HTERT RPE-1 (cell line): ENCODE data around the gene SLC17A7.
"Not testable (repeated sequence)": the region's sequence is repeated elsewhere in the genome, so short reads cannot be mapped to it uniquely, and the experiment has no call there.

Experiments used
- in situ Hi-C: fragments of 300-500 bp; cut with MboI; formaldehyde crosslinking; loops from 4 replicates; pipeline ENCODE4 v1.14.3; 2020; ENCODE audit warnings: low sequenced_read_pairs

SLC17A7 gene

GRCh38 chr19:49470615-49470978 lies 29.3 kb upstream of the SLC17A7 start:
- in situ Hi-C loops: no loop called here

GRCh38 chr19:49469828-49470614 lies 28.7 kb upstream of the SLC17A7 start:
- in situ Hi-C loops: no loop called here

GRCh38 chr19:49468746-49469447 lies 27.6 kb upstream of the SLC17A7 start:
- in situ Hi-C loops: no loop called here

GRCh38 chr19:49468199-49468598 lies 26.9 kb upstream of the SLC17A7 start:
- in situ Hi-C loops: no loop called here

- in situ Hi-C loops: no loop called here
Observed at GRCh38 chr19:49465371-49465770, 24.0 kb upstream of the SLC17A7 start.

GRCh38 chr19:49463960-49464740 lies 22.8 kb upstream of the SLC17A7 start:
- in situ Hi-C loops: no loop called here

- in situ Hi-C loops: no loop called here
Observed at GRCh38 chr19:49462492-49462891, 21.2 kb upstream of the SLC17A7 start.

- in situ Hi-C loops: no loop called here
Observed at GRCh38 chr19:49461656-49462055, 20.3 kb upstream of the SLC17A7 start.

GRCh38 chr19:49461130-49461529 lies 19.8 kb upstream of the SLC17A7 start:
- in situ Hi-C loops: not testable (repeated sequence)

- in situ Hi-C loops: no loop called here
Observed at GRCh38 chr19:49459388-49459787, 18.1 kb upstream of the SLC17A7 start.

GRCh38 chr19:49458567-49458903 lies 17.2 kb upstream of the SLC17A7 start:
- in situ Hi-C loops: no loop called here

- in situ Hi-C loops: no loop called here
Observed at GRCh38 chr19:49456326-49456725, 15.0 kb upstream of the SLC17A7 start.

- in situ Hi-C loops: no loop called here
Observed at GRCh38 chr19:49455773-49456172, 14.4 kb upstream of the SLC17A7 start.

- in situ Hi-C loops: no loop called here
Observed at GRCh38 chr19:49453757-49454240, 12.5 kb upstream of the SLC17A7 start.

- in situ Hi-C loops: no loop called here
Observed at GRCh38 chr19:49453013-49453756, 11.9 kb upstream of the SLC17A7 start, which contains the start of gene ALDH16A1. Gene ALDH16A1, plus strand, starts transcription at chr19:49453225. Its CDS starts 107 bp downstream, at chr19:49453332.

- in situ Hi-C loops: no loop called here
Observed at GRCh38 chr19:49451430-49452181, 10.3 kb upstream of the SLC17A7 start, which contains the start of gene PIH1D1. Gene PIH1D1, minus strand, starts transcription at chr19:49451814. Its CDS starts 240 bp downstream, at chr19:49451574.

- in situ Hi-C loops: no loop called here
Observed at GRCh38 chr19:49450405-49450804, 9.1 kb upstream of the SLC17A7 start.

GRCh38 chr19:49448432-49448786 lies 7.1 kb upstream of the SLC17A7 start:
- in situ Hi-C loops: no loop called here

- in situ Hi-C loops: no loop called here
Observed at GRCh38 chr19:49447485-49448431, 6.4 kb upstream of the SLC17A7 start.
